ENCODE data around the gene FAM76A. TPM values are rescaled to one million over a fixed set of nuclear protein-coding genes. Genes with fewer than 3 reads are reported as not detected.

FAM76A gene
- total and polyA plus RNA-seq, 2 donors (not counting 3 experiments of a cell fraction or from before 2014, with no cell fraction given): 1.8 to 12.8 TPM

DNA sequence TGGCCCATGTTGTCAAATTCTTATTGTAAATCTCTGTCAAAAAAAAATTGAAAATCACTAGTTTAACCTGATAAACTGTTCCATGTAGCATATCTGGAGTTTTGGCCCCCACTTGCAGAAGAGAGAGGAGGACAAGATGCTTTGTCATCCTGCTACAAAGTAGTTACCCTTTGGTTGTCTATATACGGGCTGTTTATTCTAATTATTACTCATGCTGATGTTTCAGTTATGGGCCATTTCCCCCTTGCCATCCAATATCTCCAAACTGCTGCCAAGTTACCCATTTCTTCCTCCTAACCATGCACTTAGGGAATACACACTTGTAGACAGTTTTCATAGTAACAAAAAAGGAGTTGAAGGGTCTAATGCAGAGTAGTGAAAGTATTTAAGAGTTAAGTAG is 69.8 kb downstream of the FAM76A start:
- POLR2A ChIA-PET: no interaction called here
- intact Hi-C loops (cut with micrococcal nuclease): no loop called here

More for the DNA sequence above, 69.8 kb downstream of the FAM76A start:
- DNase-seq (ENCODE audit: low read depth, low spot score) (no peak), FAIRE-seq (no peak)
- no peak overlapping the region for H3K27ac ChIP-seq (ENCODE audit: insufficient read depth, low read depth, low read length)
- no peaks in the 10 kb centered on the region for H4K20me1 ChIP-seq (replicated peaks; ENCODE audit: control insufficient read depth, extremely low read depth, insufficient read depth, low read length)
- CTCF ChIA-PET: no interaction called here
- peaks cover 4% of the 10 kb centered on the region for H3K79me2 ChIP-seq (ENCODE audit: control insufficient read depth, insufficient read depth, low read length)
- dilution Hi-C loops (cut with MboI; ENCODE audit: extremely low pct_ligation_motif_present, low sequenced_read_pairs): no loop called here
- H3K36me3 ChIP-seq (ENCODE audit: control insufficient read depth in 2 of 2, extremely low read depth in 1 of 2, insufficient read depth in 2 of 2, low read length in 2 of 2): peaks cover 20 to 26% of the 10 kb centered on the region in 2 experiments
- no peak overlapping the region for H3K4me2 ChIP-seq (ENCODE audit: insufficient read depth, low read length)
- no peaks in the 10 kb centered on the region for H3K4me1 ChIP-seq (ENCODE audit: control insufficient read depth, extremely low read depth, insufficient read depth, low read length)
- no peaks in the 10 kb centered on the region for H3K9me1 ChIP-seq (replicated peaks; ENCODE audit: control insufficient read depth, extremely low read depth, insufficient read depth, low read length)
- no peak overlapping the region for H3K9ac ChIP-seq (replicated peaks; ENCODE audit: extremely low read depth, insufficient read depth, low read length)
- no peaks in the 10 kb centered on the region for H3K9me3 ChIP-seq (replicated peaks; ENCODE audit: control insufficient read depth, insufficient read depth, low read length)
- BruUV-seq (replicated peaks): no TSS peak
- H2AFZ ChIP-seq (ENCODE audit: low read depth, low read length): no peak overlapping the region
- TF ChIP-seq POLR2AphosphoS5 (IDR thresholded peaks at IDR 0.05; ENCODE audit: insufficient read depth, low read depth, low read length) (no peak), JUN (IDR thresholded peaks at IDR 0.05; ENCODE audit: borderline replicate concordance, insufficient read depth, insufficient read length, low read depth) (no peak), EZH2 (IDR thresholded peaks at IDR 0.05; ENCODE audit: borderline replicate concordance, low read depth, low read length, severe bottlenecking) (no peak), FOS (IDR thresholded peaks at IDR 0.05; ENCODE audit: borderline replicate concordance, insufficient read depth, low read length) (no peak), GATA2 (IDR thresholded peaks at IDR 0.05; ENCODE audit: insufficient read depth, insufficient read length, low read depth, low read length) (no peak), POLR2A (IDR thresholded peaks at IDR 0.05; ENCODE audit: low read depth, low read length) (no peak), MYC (IDR thresholded peaks at IDR 0.05; ENCODE audit: low read depth, low read length) (no peak)
- TF ChIP-seq, protein P1, sequence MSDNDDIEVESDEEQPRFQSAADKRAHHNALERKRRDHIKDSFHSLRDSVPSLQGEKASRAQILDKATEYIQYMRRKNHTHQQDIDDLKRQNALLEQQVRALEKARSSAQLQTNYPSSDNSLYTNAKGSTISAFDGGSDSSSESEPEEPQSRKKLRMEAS (IDR thresholded peaks at IDR 0.05; ENCODE audit: insufficient read depth, insufficient read length): no peak
- TF ChIP-seq, protein P2, sequence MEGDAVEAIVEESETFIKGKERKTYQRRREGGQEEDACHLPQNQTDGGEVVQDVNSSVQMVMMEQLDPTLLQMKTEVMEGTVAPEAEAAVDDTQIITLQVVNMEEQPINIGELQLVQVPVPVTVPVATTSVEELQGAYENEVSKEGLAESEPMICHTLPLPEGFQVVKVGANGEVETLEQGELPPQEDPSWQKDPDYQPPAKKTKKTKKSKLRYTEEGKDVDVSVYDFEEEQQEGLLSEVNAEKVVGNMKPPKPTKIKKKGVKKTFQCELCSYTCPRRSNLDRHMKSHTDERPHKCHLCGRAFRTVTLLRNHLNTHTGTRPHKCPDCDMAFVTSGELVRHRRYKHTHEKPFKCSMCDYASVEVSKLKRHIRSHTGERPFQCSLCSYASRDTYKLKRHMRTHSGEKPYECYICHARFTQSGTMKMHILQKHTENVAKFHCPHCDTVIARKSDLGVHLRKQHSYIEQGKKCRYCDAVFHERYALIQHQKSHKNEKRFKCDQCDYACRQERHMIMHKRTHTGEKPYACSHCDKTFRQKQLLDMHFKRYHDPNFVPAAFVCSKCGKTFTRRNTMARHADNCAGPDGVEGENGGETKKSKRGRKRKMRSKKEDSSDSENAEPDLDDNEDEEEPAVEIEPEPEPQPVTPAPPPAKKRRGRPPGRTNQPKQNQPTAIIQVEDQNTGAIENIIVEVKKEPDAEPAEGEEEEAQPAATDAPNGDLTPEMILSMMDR (IDR thresholded peaks at IDR 0.05; ENCODE audit: extremely low read depth in 1 of 2, insufficient read depth in 1 of 2, low read depth in 1 of 2, low read length in 2 of 2): no peak
- no peaks in the 10 kb centered on the region for H3K27me3 ChIP-seq (ENCODE audit: control insufficient read depth in 2 of 2, insufficient read depth in 2 of 2, low read length in 2 of 2)
- H3K4me3 ChIP-seq (replicated peaks in 1 of 3; ENCODE audit: insufficient read depth in 1 of 3, low read depth in 1 of 3, low read length in 3 of 3): no peak overlapping the region
